Neural cell (in vitro differentiated cells): Measurements from ENCODE around the gene ERP27. TPM values are rescaled to one million over a fixed set of nuclear protein-coding genes. Genes with fewer than 3 reads are reported as not detected.

Source experiments
- H2AFZ ChIP-seq: fragments of 200-600, 300-800 bp; sonication (generic), shearing (Covaris generic); 2 replicates; pipeline ENCODE4 v1.6.0; 2014; ENCODE audit warnings: low read depth, mild to moderate bottlenecking, antibody characterized with exemption, low read length, moderate library complexity
- H3F3A ChIP-seq: fragments of 200-600 bp; shearing (Covaris generic); 2 replicates; pipeline ENCODE4 v1.6.1; 2016; ENCODE audit warnings: mild to moderate bottlenecking, moderate library complexity, mixed read lengths, antibody characterized with exemption, low read length; ENCODE audit not compliant: insufficient read depth, poor library complexity, severe bottlenecking
- H3K27ac ChIP-seq: fragments of 200-600, 300-800 bp; sonication (generic), shearing (Covaris generic); 2 replicates; pipeline ENCODE4 v1.5.1; 2014; ENCODE audit warnings: mild to moderate bottlenecking, low read length, moderate library complexity
- H3K27me3 ChIP-seq: fragments of 300-800, 200-600 bp; sonication (generic), shearing (Covaris generic); 2 replicates; pipeline ENCODE4 v1.6.0; 2014; ENCODE audit warnings: mild to moderate bottlenecking, low read depth, low read length, moderate library complexity; ENCODE audit not compliant: insufficient read depth
- H3K36me3 ChIP-seq: fragments of 300-800, 200-600 bp; sonication (generic), shearing (Covaris generic); 2 replicates; pipeline ENCODE4 v1.5.1; 2014; ENCODE audit warnings: mild to moderate bottlenecking, antibody characterized with exemption, low read length, moderate library complexity; ENCODE audit not compliant: insufficient read depth
- H3K4me2 ChIP-seq: fragments of 300-800, 200-600 bp; sonication (generic), shearing (Covaris generic); 2 replicates; pipeline ENCODE4 v1.6.0; 2014; ENCODE audit warnings: mild to moderate bottlenecking, low read length
- H3K4me3 ChIP-seq: fragments of 300-800, 200-600 bp; sonication (generic), shearing (Covaris generic); 2 replicates; pipeline ENCODE4 v1.5.1; 2014; ENCODE audit warnings: mild to moderate bottlenecking, low read length, moderate library complexity
- H3K79me2 ChIP-seq: fragments of 200-600 bp; shearing (Covaris generic); replicated peaks from 2 replicates; pipeline ENCODE4 v1.6.0; 2014; ENCODE audit warnings: mild to moderate bottlenecking, low read length, moderate library complexity; ENCODE audit not compliant: insufficient read depth
- H3K9ac ChIP-seq: fragments of 300-800, 200-600 bp; sonication (generic), shearing (Covaris generic); 2 replicates; pipeline ENCODE4 v1.6.1; 2016; ENCODE audit warnings: mild to moderate bottlenecking, low read length, mixed read lengths
- H3K9me2 ChIP-seq: fragments of 200-600 bp; shearing (Covaris generic); 2 replicates; pipeline ENCODE4 v1.6.1; 2016; ENCODE audit warnings: mild to moderate bottlenecking, low read length, mixed read lengths; ENCODE audit not compliant: insufficient read depth
- H3K9me3 ChIP-seq: fragments of 200-600, 300-800 bp; sonication (generic), shearing (Covaris generic); 2 replicates; pipeline ENCODE4 v1.6.1; 2016; ENCODE audit warnings: mild to moderate bottlenecking, mixed run types, low read length, moderate library complexity, mixed read lengths
- H4K20me1 ChIP-seq: fragments of 200-600 bp; shearing (Covaris generic); 2 replicates; pipeline ENCODE4 v1.6.1; 2016; ENCODE audit warnings: mild to moderate bottlenecking, mixed run types; ENCODE audit not compliant: insufficient read depth
- EP300 ChIP-seq: fragments of 450-650 bp; conservative IDR thresholded peaks from 2 replicates; pipeline ENCODE4 v1.6.1; 2014; ENCODE audit warnings: antibody characterized with exemption, mild to moderate bottlenecking, moderate library complexity; ENCODE audit not compliant: poor library complexity, severe bottlenecking
- EZH2 ChIP-seq: fragments of 200-600, 300-800 bp; shearing (Covaris generic), sonication (generic); IDR thresholded peaks from 2 replicates; pipeline ENCODE4 v1.6.1; 2014; ENCODE audit warnings: antibody characterized with exemption, low read length, borderline replicate concordance, mild to moderate bottlenecking; ENCODE audit not compliant: insufficient read depth, poor library complexity, severe bottlenecking
- MXI1 ChIP-seq: fragments of 450-650 bp; conservative IDR thresholded peaks from 2 replicates; pipeline ENCODE4 v1.6.1; 2014; ENCODE audit warnings: antibody characterized with exemption, mild to moderate bottlenecking; ENCODE audit not compliant: poor library complexity, severe bottlenecking
- POLR2AphosphoS5 ChIP-seq: IDR thresholded peaks from 2 replicates; pipeline ENCODE4 v1.6.1; 2012
- RAD21 ChIP-seq: fragments of 450-650 bp; conservative IDR thresholded peaks from 2 replicates; pipeline ENCODE4 v1.6.1; 2014; ENCODE audit warnings: antibody characterized with exemption, mild to moderate bottlenecking, moderate library complexity
- SMC3 ChIP-seq: fragments of 450-650 bp; conservative IDR thresholded peaks from 2 replicates; pipeline ENCODE4 v1.6.1; 2014; ENCODE audit warnings: antibody characterized with exemption, mild to moderate bottlenecking, moderate library complexity; ENCODE audit not compliant: poor library complexity
- TAF1 ChIP-seq: IDR thresholded peaks from 2 replicates; pipeline ENCODE4 v1.6.1; 2012; ENCODE audit warnings: low read depth
- polyA plus RNA-seq: library from polyadenylated mRNA; depleted of rRNA; stranded (reverse); fragments of >200 nt; gene quantifications from 2 replicates; pipeline ENCODE4 v1.2.3, GENCODE V29; 2014
- TF ChIP-seq, protein P1 (sequence below): fragments of 450-650 bp; IDR thresholded peaks from 2 replicates; pipeline ENCODE4 v1.5.1; 2014; ENCODE audit warnings: antibody characterized with exemption, mild to moderate bottlenecking, moderate library complexity; ENCODE audit not compliant: poor library complexity, severe bottlenecking
- TF ChIP-seq, protein P2 (sequence below): IDR thresholded peaks from 2 replicates; pipeline ENCODE4 v1.6.1; 2012; ENCODE audit warnings: borderline replicate concordance

ERP27 gene
- polyA plus RNA-seq, 1 donor from 2014 or later: not detected

DNA sequence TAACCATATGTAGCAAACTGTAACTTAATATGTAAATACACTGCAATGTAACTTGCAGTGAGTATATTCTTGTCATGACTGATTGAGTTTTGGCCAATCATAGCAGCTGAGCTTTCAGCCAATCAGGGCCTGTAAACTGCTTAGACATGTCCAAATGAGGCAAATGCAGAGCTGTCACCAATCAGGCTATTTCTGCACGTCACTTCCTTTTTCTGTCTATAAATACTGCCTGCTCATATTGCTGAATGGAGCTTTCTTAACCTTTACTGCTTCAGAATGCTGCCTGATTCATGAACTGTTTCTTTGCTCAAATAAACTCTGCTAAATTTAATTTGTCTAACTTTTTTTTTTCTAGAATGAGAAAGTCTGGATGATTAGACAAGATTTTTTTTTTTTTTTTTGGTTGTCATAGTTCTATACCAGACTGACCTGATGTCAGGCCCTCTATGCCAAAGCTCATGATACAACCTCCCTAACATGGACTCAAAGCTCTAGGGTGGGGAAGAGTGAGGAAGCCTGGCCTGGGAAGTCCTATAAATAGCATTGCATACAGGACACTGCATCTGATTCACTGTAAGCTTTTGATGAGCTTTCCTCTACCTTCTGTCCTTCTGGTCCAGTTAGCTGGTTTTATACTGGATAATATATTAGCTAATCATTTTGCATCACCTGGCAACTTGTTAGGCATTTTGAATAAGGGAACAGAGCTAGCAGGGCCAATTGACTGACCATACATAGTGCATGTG, 64.7 kb downstream of the ERP27 start:
- no peaks in the 10 kb centered on the region for H3K27me3 ChIP-seq
- no peak overlapping the region for H2AFZ ChIP-seq

DNA sequence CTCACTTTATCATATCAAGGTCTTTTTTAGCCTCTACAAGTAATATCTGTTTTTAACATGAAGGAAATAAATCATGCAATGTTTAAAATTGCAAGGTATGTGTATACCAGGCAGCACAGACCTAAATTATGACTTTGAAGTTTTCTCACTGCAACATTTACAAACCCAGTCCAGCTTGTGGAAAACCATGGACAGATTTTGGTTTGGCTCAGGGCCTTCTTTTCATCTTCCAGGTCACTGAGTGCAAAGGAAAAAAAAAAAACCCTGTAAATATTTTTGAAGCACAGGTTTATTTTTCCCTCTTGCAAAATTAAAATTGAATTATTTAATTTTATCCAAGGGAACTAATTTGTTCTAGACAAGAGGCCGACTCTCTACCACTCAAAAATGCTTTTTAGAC, 66.5 kb downstream of the ERP27 start:
- no peak overlapping the region for H3K27ac ChIP-seq

More for the DNA sequence above, 64.7 kb downstream of the ERP27 start:
- no peak overlapping the region for H3K27ac ChIP-seq
- H3K9me3 ChIP-seq: no peaks in the 10 kb centered on the region
- no peak overlapping the region for H3K9ac ChIP-seq
- H3K4me2 ChIP-seq: no peak overlapping the region
- H3K79me2 ChIP-seq: no peaks in the 10 kb centered on the region
- no peak for TF ChIP-seq POLR2AphosphoS5
- TF ChIP-seq, protein P1, sequence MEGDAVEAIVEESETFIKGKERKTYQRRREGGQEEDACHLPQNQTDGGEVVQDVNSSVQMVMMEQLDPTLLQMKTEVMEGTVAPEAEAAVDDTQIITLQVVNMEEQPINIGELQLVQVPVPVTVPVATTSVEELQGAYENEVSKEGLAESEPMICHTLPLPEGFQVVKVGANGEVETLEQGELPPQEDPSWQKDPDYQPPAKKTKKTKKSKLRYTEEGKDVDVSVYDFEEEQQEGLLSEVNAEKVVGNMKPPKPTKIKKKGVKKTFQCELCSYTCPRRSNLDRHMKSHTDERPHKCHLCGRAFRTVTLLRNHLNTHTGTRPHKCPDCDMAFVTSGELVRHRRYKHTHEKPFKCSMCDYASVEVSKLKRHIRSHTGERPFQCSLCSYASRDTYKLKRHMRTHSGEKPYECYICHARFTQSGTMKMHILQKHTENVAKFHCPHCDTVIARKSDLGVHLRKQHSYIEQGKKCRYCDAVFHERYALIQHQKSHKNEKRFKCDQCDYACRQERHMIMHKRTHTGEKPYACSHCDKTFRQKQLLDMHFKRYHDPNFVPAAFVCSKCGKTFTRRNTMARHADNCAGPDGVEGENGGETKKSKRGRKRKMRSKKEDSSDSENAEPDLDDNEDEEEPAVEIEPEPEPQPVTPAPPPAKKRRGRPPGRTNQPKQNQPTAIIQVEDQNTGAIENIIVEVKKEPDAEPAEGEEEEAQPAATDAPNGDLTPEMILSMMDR: no peak
- no peak for TF ChIP-seq TAF1
- no peak for TF ChIP-seq MXI1
- TF ChIP-seq EP300: no peak
- no peak for TF ChIP-seq SMC3
- no peak for TF ChIP-seq EZH2
- no peaks in the 10 kb centered on the region for H4K20me1 ChIP-seq
- no peak overlapping the region for H3K4me3 ChIP-seq
- H3F3A ChIP-seq: no peaks in the 10 kb centered on the region
- no peaks in the 10 kb centered on the region for H3K36me3 ChIP-seq
- H3K9me2 ChIP-seq: no peaks in the 10 kb centered on the region

More for the DNA sequence above, 66.5 kb downstream of the ERP27 start:
- no peak overlapping the region for H3K9ac ChIP-seq
- H3K27me3 ChIP-seq: no peaks in the 10 kb centered on the region
- H4K20me1 ChIP-seq: no peaks in the 10 kb centered on the region
- H3K9me2 ChIP-seq: no peaks in the 10 kb centered on the region
- no peak overlapping the region for H3K4me2 ChIP-seq
- no peak for TF ChIP-seq SMC3
- no peak for TF ChIP-seq RAD21
- no peak for TF ChIP-seq POLR2AphosphoS5
- TF ChIP-seq, protein P1: no peak
- TF ChIP-seq MXI1: no peak
- TF ChIP-seq, protein P2, sequence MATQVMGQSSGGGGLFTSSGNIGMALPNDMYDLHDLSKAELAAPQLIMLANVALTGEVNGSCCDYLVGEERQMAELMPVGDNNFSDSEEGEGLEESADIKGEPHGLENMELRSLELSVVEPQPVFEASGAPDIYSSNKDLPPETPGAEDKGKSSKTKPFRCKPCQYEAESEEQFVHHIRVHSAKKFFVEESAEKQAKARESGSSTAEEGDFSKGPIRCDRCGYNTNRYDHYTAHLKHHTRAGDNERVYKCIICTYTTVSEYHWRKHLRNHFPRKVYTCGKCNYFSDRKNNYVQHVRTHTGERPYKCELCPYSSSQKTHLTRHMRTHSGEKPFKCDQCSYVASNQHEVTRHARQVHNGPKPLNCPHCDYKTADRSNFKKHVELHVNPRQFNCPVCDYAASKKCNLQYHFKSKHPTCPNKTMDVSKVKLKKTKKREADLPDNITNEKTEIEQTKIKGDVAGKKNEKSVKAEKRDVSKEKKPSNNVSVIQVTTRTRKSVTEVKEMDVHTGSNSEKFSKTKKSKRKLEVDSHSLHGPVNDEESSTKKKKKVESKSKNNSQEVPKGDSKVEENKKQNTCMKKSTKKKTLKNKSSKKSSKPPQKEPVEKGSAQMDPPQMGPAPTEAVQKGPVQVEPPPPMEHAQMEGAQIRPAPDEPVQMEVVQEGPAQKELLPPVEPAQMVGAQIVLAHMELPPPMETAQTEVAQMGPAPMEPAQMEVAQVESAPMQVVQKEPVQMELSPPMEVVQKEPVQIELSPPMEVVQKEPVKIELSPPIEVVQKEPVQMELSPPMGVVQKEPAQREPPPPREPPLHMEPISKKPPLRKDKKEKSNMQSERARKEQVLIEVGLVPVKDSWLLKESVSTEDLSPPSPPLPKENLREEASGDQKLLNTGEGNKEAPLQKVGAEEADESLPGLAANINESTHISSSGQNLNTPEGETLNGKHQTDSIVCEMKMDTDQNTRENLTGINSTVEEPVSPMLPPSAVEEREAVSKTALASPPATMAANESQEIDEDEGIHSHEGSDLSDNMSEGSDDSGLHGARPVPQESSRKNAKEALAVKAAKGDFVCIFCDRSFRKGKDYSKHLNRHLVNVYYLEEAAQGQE: no peak
- no peak for TF ChIP-seq EP300
- TF ChIP-seq EZH2: no peak
- no peak for TF ChIP-seq TAF1
- no peak overlapping the region for H2AFZ ChIP-seq
- no peaks in the 10 kb centered on the region for H3K79me2 ChIP-seq
- no peak overlapping the region for H3K4me3 ChIP-seq
- no peaks in the 10 kb centered on the region for H3K36me3 ChIP-seq
- no peaks in the 10 kb centered on the region for H3K9me3 ChIP-seq
- H3F3A ChIP-seq: no peaks in the 10 kb centered on the region
